Amniotic epithelial cell (primary cell): ENCODE data around the gene HEATR1.
A peak's percentile ranks its signal among the peaks of the same experiment; 100 is the strongest.
"Not testable (repeated sequence)": the region's sequence is repeated elsewhere in the genome, so short reads cannot be mapped to it uniquely, and the experiment has no call there.

ENCODE experiments used
- DNase-seq: peaks from one replicate; pipeline ENCODE4 v3.0.0-alpha.2; 2010; ENCODE audit warnings: low read depth

The HEATR1 gene

DNA sequence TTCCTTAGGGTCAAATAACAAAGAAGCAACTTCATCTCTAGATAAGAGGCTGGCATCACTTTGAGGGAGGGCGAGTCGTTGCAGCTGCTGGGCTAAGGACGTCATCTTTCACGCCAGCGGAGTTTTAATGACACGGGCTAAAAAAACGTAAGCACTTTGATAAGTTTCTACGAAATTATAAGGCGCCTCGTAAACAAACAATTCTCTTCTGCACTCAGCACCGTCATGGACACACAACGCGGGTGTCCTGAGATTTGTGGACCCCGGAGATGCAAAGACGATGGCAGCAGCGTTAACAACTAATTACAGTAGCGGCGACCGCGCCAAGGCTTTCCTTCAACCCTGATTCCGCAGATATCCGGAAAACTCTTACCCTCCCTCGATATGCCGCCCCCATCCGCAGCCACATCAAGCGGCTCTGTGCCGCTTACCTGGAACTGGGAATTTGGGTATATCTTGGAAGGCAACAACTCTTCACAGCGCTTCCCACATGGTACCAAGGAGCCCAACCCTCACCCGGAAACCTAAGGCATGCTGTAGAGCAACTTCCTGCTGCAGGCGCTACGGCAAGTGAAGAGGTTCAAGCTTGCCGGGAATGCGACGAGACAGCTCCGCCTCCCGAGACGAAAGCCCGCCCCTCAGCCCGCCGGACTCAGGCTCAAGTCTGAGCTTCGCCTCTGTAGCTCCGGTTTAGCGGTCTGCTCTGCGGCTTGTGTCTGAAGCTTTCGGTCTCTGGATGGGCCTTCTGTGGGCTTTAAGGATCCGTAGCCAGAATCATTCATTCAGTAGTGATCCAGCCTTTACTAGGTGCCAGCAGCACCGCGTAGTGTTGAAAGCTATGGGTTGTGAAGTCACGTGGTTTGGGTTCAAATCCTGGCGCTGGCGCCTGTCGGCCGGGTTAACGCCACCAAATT is at the start of gene HEATR1:
TSS of gene HEATR1 (minus strand) at position 526 of the 914 bp plus-strand sequence. CDS start at position 105, 421 bp downstream.
- peak; percentile 95 for DNase-seq

- no peak for DNase-seq
These were observed 40.8 kb upstream of the HEATR1 start for GRCh38 chr1:236645016-236645680.

DNA sequence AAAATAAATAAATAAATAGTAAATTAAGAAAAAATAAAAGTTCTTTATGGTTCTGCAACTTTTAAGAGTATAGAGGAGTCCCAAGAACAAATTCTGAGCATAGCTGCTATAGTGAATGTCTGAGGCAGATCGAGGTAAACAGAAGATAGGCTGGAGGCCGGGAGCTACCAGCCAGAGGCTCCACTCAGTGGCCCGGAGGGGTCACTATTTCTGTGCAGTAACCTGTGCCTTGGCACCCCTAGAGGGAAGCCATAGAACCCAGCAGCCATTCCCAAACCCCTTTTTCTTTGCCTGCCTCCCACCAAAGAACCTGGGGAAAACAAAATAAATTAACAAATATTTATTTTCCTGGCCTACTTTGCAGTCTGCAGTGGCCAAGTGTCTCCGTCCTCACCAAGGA is 38.4 kb upstream of the HEATR1 start:
- DNase-seq = no peak

- no peak for DNase-seq
These were observed 35.4 kb upstream of the HEATR1 start for GRCh38 chr1:236639686-236640085.

DNA sequence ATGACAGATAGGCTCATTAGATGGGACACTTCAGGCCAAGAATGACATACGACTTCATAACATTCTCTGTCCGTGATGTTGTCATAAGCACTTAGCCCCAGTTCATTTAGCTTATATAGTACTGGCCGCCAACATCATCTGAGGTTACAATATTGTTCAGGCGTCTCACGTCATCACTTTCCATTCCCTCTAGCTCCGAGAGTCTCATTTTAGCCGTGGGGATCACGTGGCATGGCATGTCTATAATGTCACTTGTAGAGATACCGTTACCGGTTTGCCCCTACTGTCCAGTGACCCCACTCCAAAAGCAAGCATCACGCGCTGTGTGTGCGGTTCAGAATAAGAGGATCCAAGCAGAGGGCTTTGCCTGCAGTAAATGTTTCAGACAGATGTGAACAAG is 34.6 kb upstream of the HEATR1 start:
- DNase-seq = no peak

GRCh38 chr1:236636017-236636416 is 31.7 kb upstream of the HEATR1 start:
- no peak for DNase-seq

DNA sequence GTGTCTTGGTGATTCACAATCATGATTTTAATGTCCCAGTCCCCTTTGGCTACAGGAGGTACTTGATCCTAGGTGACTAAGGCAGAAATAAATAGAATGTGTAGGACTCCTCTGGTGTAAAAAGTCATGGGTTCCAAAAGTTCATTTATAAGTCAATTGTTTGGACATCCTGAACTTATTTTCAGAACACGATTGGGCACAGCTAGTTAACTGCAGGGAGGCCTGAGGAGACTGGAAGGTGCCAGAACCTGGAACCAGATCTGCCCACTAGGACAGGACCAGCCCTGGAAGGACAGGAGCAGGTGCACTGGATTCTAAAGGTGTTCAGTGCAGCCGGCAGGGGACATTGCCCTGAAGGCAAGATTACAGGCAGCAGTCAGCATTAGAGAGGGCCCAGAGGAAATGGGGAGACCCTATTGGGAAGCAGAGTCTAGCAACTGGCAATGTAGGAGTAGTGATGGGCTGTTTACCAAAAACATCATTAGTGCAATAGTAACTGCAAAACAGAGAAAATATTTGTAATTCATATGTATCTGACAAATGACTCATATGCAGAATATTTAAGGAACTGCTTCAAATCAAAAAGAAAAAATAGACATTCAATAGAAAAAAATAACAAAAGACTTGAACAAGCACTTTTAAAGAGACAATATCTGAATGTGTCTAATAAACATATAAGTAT is 23.6 kb upstream of the HEATR1 start:
- no peak for DNase-seq

DNA sequence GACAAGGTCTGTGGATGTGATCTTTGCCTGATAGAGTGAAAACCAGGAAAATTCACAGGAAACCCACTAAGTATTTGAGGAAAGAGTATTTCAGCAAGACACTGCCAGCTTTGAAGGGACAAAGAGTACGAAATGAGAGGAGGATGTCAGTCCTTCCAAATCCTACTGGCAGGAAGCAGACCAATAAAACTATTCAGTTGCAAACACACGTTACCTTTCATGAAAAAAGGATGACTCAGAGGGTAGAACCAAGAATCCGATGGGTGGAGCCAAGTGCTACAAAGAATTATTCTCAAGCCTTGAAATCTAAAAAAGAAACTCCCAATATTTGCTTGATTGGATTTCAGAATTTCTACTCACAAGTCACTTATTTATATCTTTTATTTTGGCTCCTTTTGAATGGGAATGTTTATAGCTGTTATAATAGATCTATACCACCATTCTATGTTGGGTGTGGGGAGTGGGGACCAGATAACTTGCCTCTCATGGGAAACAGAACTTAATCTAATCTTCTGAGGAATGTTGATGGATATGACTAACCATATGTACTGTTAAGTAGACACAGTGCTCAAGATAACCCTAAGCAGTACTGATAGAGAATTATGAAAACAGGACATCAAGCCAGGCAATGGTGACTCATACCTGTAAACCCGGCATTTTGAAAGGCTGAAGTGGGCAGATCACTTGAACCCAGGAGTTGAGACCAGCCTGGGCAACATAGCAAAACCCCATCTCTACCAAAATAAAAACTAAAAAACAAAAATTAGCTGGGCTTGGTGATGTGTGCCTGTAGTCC is 19.3 kb upstream of the HEATR1 start:
- peak; percentile 88 for DNase-seq

- no peak for DNase-seq
These were observed 18.1 kb upstream of the HEATR1 start for GRCh38 chr1:236622407-236622806.

GRCh38 chr1:236619398-236619797 is 15.1 kb upstream of the HEATR1 start:
- no peak for DNase-seq

DNA sequence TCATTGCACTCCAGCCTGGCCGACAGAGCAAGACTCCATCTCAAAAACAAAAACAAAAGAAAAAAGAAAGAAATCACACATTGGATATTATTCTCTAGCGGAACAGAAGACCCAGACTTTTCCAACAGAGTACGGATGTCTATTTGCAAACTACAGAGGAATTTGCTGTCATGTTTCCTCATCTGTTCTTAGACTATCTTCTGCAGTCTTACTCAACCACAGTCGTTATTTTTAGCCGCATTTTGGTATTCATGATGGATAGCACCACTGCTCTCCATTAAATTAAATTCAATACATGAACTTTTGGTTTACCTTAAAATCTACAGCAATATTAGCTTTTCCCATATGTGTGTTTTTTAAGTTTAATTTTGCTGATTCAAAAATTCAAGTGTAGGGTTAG is 14.2 kb upstream of the HEATR1 start:
- DNase-seq = peak; percentile 9

DNA sequence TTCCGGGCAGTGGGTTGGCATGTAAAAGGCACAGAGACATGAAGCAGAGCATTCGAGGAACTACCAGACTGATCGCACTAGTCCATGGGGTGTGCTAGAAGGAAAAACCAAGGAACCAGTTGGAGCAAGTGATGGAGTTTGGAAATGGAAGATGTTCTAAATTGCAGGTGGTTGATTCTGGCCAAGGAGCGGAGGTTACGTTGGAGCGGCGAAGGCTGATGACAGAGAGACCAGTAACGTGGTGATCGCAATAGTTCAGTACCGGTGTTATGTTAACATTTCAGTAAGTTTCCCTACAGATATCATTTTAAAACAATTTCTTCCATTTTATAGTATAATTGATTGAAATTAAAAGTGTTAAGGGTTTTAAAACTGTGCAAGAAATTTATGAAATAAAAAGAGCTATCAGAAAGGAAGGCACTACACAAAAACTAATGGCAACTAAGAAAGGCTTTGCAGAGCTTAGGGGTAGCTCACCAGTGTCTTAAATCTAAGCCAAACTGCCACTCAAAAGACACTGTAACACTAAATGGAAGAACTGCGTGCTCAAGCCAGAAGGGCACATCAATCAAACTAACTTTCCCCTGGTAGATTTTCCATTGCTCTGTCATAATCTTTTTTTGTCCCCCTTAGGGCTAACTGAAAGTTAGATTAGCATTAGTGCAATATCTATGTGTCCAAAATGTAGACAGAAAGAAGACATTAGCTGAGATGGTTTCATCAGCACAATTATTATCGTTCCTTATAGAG is 11.3 kb upstream of the HEATR1 start:
- DNase-seq = no peak

GRCh38 chr1:236612349-236612748 is 8.0 kb upstream of the HEATR1 start:
- DNase-seq = no peak

DNA sequence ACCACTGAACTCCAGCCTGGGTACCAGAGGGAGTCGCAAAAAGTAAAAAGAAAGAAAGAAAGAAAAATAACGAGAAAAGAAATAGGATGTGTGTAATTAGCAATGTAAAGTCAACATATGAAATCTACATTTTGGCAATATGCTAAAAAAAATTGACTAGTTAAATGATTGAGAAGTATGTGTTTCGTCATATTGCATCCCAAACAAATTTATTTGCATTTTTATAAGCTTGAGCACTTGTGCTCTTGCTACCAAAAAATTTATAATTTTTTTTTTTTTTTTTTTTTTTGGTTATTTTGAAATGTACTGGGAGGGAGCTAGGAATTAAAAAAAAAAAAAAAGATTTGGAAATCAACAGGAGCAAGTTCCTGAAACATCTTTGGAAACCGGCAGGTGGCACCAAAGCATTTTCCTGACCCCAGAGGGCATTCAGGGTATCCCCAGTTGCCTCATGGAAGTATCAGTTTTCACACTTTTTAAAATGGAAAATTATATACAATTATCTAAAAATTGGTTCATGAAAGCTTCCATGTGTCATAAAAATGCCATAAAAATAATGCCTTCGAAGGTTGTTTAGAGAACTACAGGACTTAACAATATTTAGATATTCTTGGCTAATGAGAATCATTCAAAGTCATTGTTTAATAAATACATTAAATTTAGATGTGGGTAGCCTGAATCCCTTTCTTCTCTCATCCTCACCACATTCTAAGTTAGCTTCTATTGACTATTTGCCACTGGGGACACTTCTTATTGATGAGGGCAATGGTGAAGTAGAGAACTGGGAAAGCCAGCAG is 4.8 kb upstream of the HEATR1 start:
- peak; percentile 62 for DNase-seq

- not testable (repeated sequence) for DNase-seq
These were observed 3.3 kb upstream of the HEATR1 start for GRCh38 chr1:236607597-236607996.

- no peak for DNase-seq
These were observed 840 bp upstream of the HEATR1 start for GRCh38 chr1:236604905-236605806.

GRCh38 chr1:236602171-236602570 is 2.1 kb downstream of the HEATR1 start:
- peak; percentile 58 for DNase-seq

- no peak for DNase-seq
These were observed 13.7 kb downstream of the HEATR1 start for GRCh38 chr1:236590553-236591150.

GRCh38 chr1:236589531-236589930 is 14.8 kb downstream of the HEATR1 start:
- no peak for DNase-seq
